Measurements from ENCODE around the gene ACAD9.
"Not testable (repeated sequence)": the region's sequence is repeated elsewhere in the genome, so short reads cannot be mapped to it uniquely, and the experiment has no call there.

ACAD9 gene

DNA sequence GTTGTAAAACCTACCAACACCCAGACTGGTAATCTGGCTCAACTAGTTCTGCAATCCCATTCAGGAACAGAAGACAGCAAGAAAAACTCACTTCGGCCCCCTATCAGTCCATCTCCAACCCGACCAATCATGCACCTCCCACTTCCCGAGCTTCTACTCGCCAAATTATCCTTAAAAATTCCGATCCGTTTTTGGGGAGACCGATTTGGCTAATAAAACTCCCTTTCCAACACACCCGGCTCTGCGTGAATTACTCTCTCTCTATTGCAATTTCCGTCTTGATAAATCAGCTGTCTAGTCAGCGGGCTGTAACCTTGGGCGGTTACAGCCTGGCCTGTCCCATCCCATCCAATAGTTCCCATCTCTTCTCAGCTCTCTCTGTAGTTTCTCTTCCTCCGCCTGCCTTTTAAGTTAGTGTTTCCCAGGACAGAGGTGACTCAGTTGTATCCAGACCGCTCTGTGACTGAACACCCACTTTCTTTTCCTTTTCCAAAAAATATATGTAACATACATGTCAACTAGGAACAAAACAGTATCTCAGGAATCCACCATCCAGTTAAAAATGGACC lies 780 bp upstream of the ACAD9 start:
- Histone ChIP-seq H3K14ac (ENCODE audit: low read length in 2 of 2) (no peak overlapping the region), H3K27ac (ENCODE audit: low read length, poor library complexity, severe bottlenecking) (peak overlapping the region; percentile 78), H3K79me1 (replicated peaks; ENCODE audit: low read length, poor library complexity, severe bottlenecking) (peaks cover 20% of the 10 kb centered on the region), H3K4me1 (ENCODE audit: control insufficient read depth, insufficient read depth, low read depth, low read length) (peaks cover 9% of the 10 kb centered on the region), H2BK120ac (ENCODE audit: low read depth, low read length) (peak overlapping the region; percentile 50), H3K23ac (ENCODE audit: low read length in 2 of 2) (no peak overlapping the region), H2BK12ac (ENCODE audit: low read length in 2 of 2) (no peak overlapping the region), H3K18ac (ENCODE audit: low read depth in 1 of 2, low read length in 2 of 2) (peak overlapping the region in 1 of 2 experiments; percentile 91), H3K9me3 (ENCODE audit: control insufficient read depth, low read length) (no peaks in the 10 kb centered on the region), H2AK5ac (ENCODE audit: low read length, severe bottlenecking) (peak overlapping the region; percentile 46), H3K36me3 (ENCODE audit: control insufficient read depth in 1 of 2, insufficient read depth in 2 of 2, low read depth in 1 of 2, low read length in 2 of 2) (peaks cover 0 to 21% of the 10 kb centered on the region in 2 experiments), H2BK5ac (ENCODE audit: low read depth, low read length, poor library complexity, severe bottlenecking) (peak overlapping the region; percentile 60), H3K27me3 (ENCODE audit: control insufficient read depth in 1 of 2, insufficient read depth in 1 of 2, low read length in 2 of 2) (peaks cover 0 to 14% of the 10 kb centered on the region in 2 experiments), H2AFZ (ENCODE audit: low read depth, low read length) (no peak overlapping the region), H4K8ac (ENCODE audit: low read length) (peak overlapping the region; percentile 54), H3K4ac (ENCODE audit: low read depth in 1 of 2, low read length in 2 of 2) (peak overlapping the region; percentile 62 to 94), H4K91ac (ENCODE audit: low read length) (no peak overlapping the region), H2BK15ac (ENCODE audit: low read depth, poor library complexity, severe bottlenecking) (no peak overlapping the region), H3K4me3 (ENCODE audit: insufficient read depth in 1 of 2, low read depth in 1 of 2, low read length in 2 of 2) (peak overlapping the region in 1 of 2 experiments; percentile 91), H3K4me2 (ENCODE audit: low read length, poor library complexity, severe bottlenecking) (peak overlapping the region; percentile 67), H3K9ac (ENCODE audit: low read length) (peak overlapping the region; percentile 96)
- DNase-seq: peak; percentile 87
- WGBS: 3% methylated on average over 14 of the region's 14 CpGs

DNA sequence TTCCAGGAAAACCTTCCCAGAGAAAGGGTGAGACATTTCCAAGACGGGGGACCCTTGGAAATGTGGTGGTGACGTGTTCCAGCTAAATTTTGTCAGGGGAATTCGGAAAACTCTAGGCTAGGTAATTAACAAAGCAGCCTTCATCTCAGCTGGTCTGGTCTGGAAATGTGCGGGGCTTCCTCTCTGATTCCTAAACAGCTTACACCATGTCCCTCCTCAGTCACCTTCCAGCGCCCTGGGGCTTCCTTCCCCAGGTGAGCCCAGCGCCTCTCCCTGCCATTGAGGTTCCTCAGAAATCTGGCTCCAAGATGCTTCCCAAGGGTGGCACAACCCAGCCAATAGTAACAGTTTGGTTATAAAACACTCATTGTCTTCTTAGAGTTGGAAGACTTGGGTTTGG lies 571 bp downstream of the ACAD9 start:
- H3K27ac ChIP-seq (ENCODE audit: low read length, poor library complexity, severe bottlenecking): peak overlapping the region; percentile 64
- H3K36me3 ChIP-seq (ENCODE audit: control insufficient read depth in 1 of 2, insufficient read depth in 2 of 2, low read depth in 1 of 2, low read length in 2 of 2): peaks cover 3 to 33% of the 10 kb centered on the region in 2 experiments
- peaks cover 11% of the 10 kb centered on the region for H3K4me1 ChIP-seq (ENCODE audit: control insufficient read depth, insufficient read depth, low read depth, low read length)
- peak overlapping the region in 1 of 2 experiments; percentile 93 for H3K18ac ChIP-seq (ENCODE audit: low read depth in 1 of 2, low read length in 2 of 2)
- peak overlapping the region; percentile 74 for H3K4me2 ChIP-seq (ENCODE audit: low read length, poor library complexity, severe bottlenecking)
- H2BK5ac ChIP-seq (ENCODE audit: low read depth, low read length, poor library complexity, severe bottlenecking): no peak overlapping the region
- H3K4me3 ChIP-seq (ENCODE audit: insufficient read depth in 1 of 2, low read depth in 1 of 2, low read length in 2 of 2): peak overlapping the region; percentile 91 to 96
- no peak overlapping the region for H2AK5ac ChIP-seq (ENCODE audit: low read length, severe bottlenecking)
- H3K23ac ChIP-seq (ENCODE audit: low read length in 2 of 2): no peak overlapping the region
- 17% methylated on average over 5 of the region's 6 CpGs for WGBS
- H4K91ac ChIP-seq (ENCODE audit: low read length): peak overlapping the region; percentile 76
- no peak overlapping the region for H2BK120ac ChIP-seq (ENCODE audit: low read depth, low read length)
- H3K27me3 ChIP-seq (ENCODE audit: control insufficient read depth in 1 of 2, insufficient read depth in 1 of 2, low read length in 2 of 2): peaks cover 0 to 5% of the 10 kb centered on the region in 2 experiments
- no peaks in the 10 kb centered on the region for H3K9me3 ChIP-seq (ENCODE audit: control insufficient read depth, low read length)
- H3K14ac ChIP-seq (ENCODE audit: low read length in 2 of 2): no peak overlapping the region
- H4K8ac ChIP-seq (ENCODE audit: low read length): no peak overlapping the region
- no peak overlapping the region for H2BK15ac ChIP-seq (ENCODE audit: low read depth, poor library complexity, severe bottlenecking)
- peak overlapping the region; percentile 96 for H3K9ac ChIP-seq (ENCODE audit: low read length)
- H3K4ac ChIP-seq (ENCODE audit: low read depth in 1 of 2, low read length in 2 of 2): peak overlapping the region; percentile 80 to 97
- no peak overlapping the region for H2BK12ac ChIP-seq (ENCODE audit: low read length in 2 of 2)
- peaks cover 30% of the 10 kb centered on the region for H3K79me1 ChIP-seq (replicated peaks; ENCODE audit: low read length, poor library complexity, severe bottlenecking)
- no peak for DNase-seq
- no peak overlapping the region for H2AFZ ChIP-seq (ENCODE audit: low read depth, low read length)

DNA sequence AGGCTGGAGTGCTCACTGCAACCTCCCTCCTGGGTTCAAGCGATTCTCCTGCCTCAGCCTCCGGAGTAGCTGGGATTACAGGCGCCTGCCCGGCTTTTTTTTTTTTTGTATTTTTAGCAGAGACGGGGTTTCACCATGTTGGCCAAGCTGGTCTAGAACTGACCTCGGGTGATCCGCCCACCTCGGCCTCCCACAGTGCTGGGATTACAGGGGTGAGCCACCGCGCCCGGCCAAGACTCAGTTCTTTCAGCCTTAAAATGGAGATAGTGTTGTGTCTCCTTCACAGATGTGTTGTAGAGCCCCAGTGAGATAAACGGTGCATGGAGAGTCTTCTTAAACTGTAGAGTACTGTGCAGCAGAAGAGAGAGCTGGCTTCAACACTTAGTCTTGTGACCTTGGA lies 1.0 kb downstream of the ACAD9 start:
- H3K27me3 ChIP-seq (ENCODE audit: control insufficient read depth in 1 of 2, insufficient read depth in 1 of 2, low read length in 2 of 2); DNase-seq; H2BK120ac ChIP-seq (ENCODE audit: low read depth, low read length); H2AK5ac ChIP-seq (ENCODE audit: low read length, severe bottlenecking); H3K9me3 ChIP-seq (ENCODE audit: control insufficient read depth, low read length); H2BK15ac ChIP-seq (ENCODE audit: low read depth, poor library complexity, severe bottlenecking); H2AFZ ChIP-seq (ENCODE audit: low read depth, low read length); H2BK5ac ChIP-seq (ENCODE audit: low read depth, low read length, poor library complexity, severe bottlenecking); H4K8ac ChIP-seq (ENCODE audit: low read length); H3K27ac ChIP-seq (ENCODE audit: low read length, poor library complexity, severe bottlenecking); H3K23ac ChIP-seq (ENCODE audit: low read length in 2 of 2); H4K91ac ChIP-seq (ENCODE audit: low read length); H3K14ac ChIP-seq (ENCODE audit: low read length in 2 of 2); H3K18ac ChIP-seq (ENCODE audit: low read depth in 1 of 2, low read length in 2 of 2); H3K4ac ChIP-seq (ENCODE audit: low read depth in 1 of 2, low read length in 2 of 2); H2BK12ac ChIP-seq (ENCODE audit: low read length in 2 of 2): not testable (repeated sequence)
- peak overlapping the region; percentile 96 for H3K9ac ChIP-seq (ENCODE audit: low read length)
- H3K36me3 ChIP-seq (ENCODE audit: control insufficient read depth in 1 of 2, insufficient read depth in 2 of 2, low read depth in 1 of 2, low read length in 2 of 2): peaks cover 8 to 38% of the 10 kb centered on the region in 2 experiments
- WGBS: 97% methylated on average over 12 of the region's 12 CpGs
- H3K79me1 ChIP-seq (replicated peaks; ENCODE audit: low read length, poor library complexity, severe bottlenecking): peaks cover 33% of the 10 kb centered on the region
- peaks cover 11% of the 10 kb centered on the region for H3K4me1 ChIP-seq (ENCODE audit: control insufficient read depth, insufficient read depth, low read depth, low read length)
- peak overlapping the region; percentile 74 for H3K4me2 ChIP-seq (ENCODE audit: low read length, poor library complexity, severe bottlenecking)
- peak overlapping the region in 1 of 2 experiments; percentile 91 for H3K4me3 ChIP-seq (ENCODE audit: insufficient read depth in 1 of 2, low read depth in 1 of 2, low read length in 2 of 2)

DNA sequence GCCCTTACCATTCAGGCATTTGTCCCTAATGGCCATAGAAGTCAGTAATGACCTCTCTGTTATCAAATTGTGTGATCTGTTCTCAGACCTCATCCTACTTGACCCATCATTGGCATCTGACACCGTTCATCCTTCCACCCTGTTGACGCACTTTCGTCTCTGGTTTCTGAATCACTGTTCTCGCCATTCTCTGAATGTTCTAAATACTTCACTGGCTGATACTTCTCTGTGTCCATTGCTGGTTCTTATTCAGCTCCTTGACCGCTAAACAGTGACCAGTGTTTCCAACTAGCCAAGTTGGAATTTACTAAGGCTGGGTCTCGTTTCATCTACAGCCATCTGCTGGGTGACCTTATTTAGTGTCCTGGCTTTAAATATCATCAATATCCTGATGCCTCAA lies 2.2 kb downstream of the ACAD9 start:
- no peak for DNase-seq
- H3K18ac ChIP-seq (ENCODE audit: low read depth in 1 of 2, low read length in 2 of 2): no peak overlapping the region
- peaks cover 11% of the 10 kb centered on the region for H3K4me1 ChIP-seq (ENCODE audit: control insufficient read depth, insufficient read depth, low read depth, low read length)
- H2BK15ac ChIP-seq (ENCODE audit: low read depth, poor library complexity, severe bottlenecking): no peak overlapping the region
- peaks cover 34% of the 10 kb centered on the region for H3K79me1 ChIP-seq (replicated peaks; ENCODE audit: low read length, poor library complexity, severe bottlenecking)
- H2AK5ac ChIP-seq (ENCODE audit: low read length, severe bottlenecking): no peak overlapping the region
- H3K23ac ChIP-seq (ENCODE audit: low read length in 2 of 2): no peak overlapping the region
- H3K4ac ChIP-seq (ENCODE audit: low read depth in 1 of 2, low read length in 2 of 2): no peak overlapping the region
- H2BK120ac ChIP-seq (ENCODE audit: low read depth, low read length): no peak overlapping the region
- no peak overlapping the region for H2AFZ ChIP-seq (ENCODE audit: low read depth, low read length)
- H3K36me3 ChIP-seq (ENCODE audit: control insufficient read depth in 1 of 2, insufficient read depth in 2 of 2, low read depth in 1 of 2, low read length in 2 of 2): peaks cover 11 to 39% of the 10 kb centered on the region in 2 experiments
- no peak overlapping the region for H2BK5ac ChIP-seq (ENCODE audit: low read depth, low read length, poor library complexity, severe bottlenecking)
- 91% methylated on average over 6 of the region's 6 CpGs for WGBS
- no peak overlapping the region for H4K91ac ChIP-seq (ENCODE audit: low read length)
- H3K4me3 ChIP-seq (ENCODE audit: insufficient read depth in 1 of 2, low read depth in 1 of 2, low read length in 2 of 2): no peak overlapping the region
- H4K8ac ChIP-seq (ENCODE audit: low read length): no peak overlapping the region
- H2BK12ac ChIP-seq (ENCODE audit: low read length in 2 of 2): no peak overlapping the region
- no peak overlapping the region for H3K27ac ChIP-seq (ENCODE audit: low read length, poor library complexity, severe bottlenecking)
- H3K9me3 ChIP-seq (ENCODE audit: control insufficient read depth, low read length): no peaks in the 10 kb centered on the region
- no peaks in the 10 kb centered on the region for H3K27me3 ChIP-seq (ENCODE audit: control insufficient read depth in 1 of 2, insufficient read depth in 1 of 2, low read length in 2 of 2)
- no peak overlapping the region for H3K9ac ChIP-seq (ENCODE audit: low read length)
- H3K4me2 ChIP-seq (ENCODE audit: low read length, poor library complexity, severe bottlenecking): no peak overlapping the region
- no peak overlapping the region for H3K14ac ChIP-seq (ENCODE audit: low read length in 2 of 2)
